Measurements from ENCODE around the gene SYNCRIP.
"Not testable (repeated sequence)": the region's sequence is repeated elsewhere in the genome, so short reads cannot be mapped to it uniquely, and the experiment has no call there.

The SYNCRIP gene

GRCh38 chr6:85642774-85643536, at the start of gene SYNCRIP:
Gene SYNCRIP, minus strand, starts transcription at chr6:85642886. Its CDS starts 1,447 bp downstream, at chr6:85641439.
- DNase-seq, result peak; percentile 99

DNA sequence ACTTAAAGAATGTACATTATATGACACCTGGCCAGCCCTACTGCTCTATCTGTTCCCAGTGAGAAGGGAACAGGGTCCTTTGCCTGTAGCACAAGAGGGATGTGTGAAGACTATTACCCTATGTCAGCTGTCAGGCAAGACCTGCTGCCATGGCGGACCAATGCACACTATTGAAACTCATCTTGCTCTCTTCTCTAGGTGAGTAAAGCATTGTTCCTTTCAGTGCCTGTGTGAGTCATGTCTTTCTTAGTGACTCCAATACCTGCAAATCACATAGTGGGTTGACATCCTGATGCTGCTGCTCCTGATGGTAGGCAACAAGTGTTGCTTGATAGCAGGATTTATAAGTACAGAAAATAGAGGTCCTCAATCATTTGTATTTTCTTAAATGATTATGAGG, 48.8 kb upstream of the SYNCRIP start:
- no peak for DNase-seq

- DNase-seq, result no peak
Measured at GRCh38 chr6:85690071-85690470, 47.4 kb upstream of the SYNCRIP start.

DNA sequence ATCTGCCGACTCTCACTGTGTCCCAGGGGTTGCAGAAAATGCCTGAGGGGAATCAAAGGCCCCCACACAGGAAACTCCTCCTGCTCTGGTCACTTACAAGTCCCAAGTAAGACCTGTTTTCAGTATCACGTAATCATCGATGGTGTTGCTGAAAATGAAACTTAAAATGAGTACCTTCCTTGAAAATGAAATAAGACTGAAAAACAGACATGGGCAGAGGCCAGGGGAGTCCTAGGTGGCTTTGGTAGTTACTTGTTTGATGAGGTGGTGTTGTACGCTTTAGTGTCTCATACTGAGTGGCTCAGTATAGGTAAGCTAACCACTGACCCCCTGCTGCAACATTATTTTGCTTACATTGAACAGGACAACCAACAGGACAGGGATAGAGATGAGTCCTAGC, 43.0 kb upstream of the SYNCRIP start:
- DNase-seq, result no peak

DNA sequence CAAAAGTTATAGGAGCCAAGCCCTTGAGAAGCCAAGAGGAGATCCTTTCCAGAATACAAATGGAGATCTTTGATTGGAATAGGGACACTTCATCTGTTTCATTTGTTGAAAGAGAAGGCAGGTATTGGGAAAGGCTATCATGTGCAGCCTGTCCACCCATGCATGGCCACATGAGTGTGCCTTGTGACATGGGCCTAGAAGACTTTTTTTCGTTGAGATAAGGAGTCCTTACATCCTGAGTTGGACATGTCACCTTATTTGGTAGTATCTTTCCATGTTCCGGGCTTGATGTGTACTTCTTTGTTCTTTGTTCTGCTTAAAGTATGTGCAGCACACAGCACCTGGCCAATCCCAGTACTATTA, 42.1 kb upstream of the SYNCRIP start:
- no peak for DNase-seq

DNA sequence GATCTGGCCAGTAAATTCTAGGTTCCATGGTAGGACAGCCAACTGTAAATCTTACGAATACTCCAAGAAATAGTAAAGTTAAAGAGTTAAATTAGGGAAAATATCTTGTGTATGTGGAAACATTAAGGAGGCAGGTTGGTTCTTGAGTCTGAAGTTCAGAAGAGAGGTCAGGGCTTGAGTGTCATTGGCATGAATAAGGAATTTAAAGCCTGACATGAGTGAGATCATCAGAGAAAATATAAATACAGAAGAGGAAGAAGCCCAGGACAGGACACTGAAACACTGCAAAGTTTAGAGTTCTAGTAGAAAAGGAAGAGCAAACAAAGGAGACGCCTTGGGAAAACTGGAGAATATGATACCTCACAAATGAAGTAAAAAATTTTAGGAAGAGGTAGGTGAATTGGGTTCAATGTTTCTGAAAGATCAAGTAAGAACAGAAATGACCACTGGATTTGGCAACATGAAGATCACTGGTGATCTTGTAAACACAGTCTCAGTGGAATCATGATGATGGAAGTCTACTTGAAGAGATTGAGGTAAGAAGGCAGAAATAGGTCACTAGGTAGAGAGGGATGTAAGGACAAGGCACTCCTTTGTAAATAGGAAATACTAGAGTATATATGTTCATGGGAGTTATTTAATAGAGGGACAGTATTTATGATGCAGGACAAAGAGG, 41.6 kb upstream of the SYNCRIP start:
- no peak for DNase-seq

- not testable (repeated sequence) for DNase-seq
Measured at GRCh38 chr6:85681899-85682298, 39.2 kb upstream of the SYNCRIP start.

GRCh38 chr6:85680388-85680787, 37.7 kb upstream of the SYNCRIP start:
- DNase-seq, result no peak

DNA sequence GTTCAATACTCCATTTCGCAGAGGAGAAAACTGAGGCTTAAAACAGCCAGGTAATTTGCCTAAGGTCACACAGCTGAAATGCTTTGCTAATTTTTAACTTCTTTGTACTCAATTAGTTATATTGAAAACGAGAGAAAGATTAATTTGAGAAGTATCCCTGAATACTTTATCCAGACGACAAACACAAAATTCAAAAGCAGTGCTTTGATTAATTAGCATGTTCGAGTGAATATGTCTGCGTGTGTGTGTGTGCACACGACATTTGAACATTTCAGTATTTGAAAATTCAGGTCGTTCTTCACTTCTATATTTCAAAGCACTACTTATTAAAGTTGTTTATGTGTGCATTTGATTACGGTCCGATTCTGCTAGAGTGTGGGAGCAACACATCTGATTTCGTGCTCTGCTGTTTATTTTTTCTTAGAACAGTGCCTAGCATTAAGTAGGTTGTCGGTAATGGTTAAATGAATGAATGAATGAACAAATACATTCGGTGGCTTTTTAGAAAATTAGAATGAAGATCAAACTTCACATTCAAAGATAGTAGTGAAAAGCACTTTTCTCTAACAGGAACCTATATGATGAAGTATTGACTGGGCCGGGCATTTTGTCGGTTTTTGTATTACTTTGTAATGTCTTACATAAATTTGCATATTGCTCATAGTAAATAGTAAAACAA, 36.9 kb upstream of the SYNCRIP start:
- no peak for DNase-seq

- DNase-seq, result peak; percentile 98
Measured at GRCh38 chr6:85678602-85679444, 36.1 kb upstream of the SYNCRIP start.

DNA sequence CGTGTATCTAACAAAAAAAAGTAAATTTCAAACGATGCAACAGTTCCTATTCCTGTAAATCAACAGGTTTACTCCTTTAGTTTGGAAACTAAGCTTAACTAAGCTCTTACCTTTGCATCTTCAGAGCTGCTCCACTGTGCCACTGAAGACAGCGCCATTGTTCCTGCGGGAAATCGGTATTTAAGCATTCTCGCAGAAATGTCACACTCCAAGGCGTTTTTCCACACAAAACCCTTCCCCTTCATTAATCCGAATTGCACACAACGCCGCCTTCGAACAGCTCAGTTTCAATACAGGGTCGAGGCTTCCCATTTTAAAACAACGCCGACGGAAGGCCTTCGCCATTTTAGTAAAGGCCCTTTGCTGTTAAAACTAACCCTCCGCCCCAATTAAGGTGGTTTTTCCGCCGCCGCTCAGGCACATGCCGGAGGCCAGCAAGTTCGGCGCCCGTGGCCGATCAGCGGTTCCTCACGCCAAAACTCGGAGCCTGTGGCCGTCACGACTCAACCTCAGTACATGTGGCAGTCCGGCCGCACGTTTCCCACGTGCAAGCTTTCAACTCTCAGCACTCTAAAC, 35.4 kb upstream of the SYNCRIP start:
- no peak for DNase-seq

- no peak for DNase-seq
Measured at GRCh38 chr6:85677234-85677956, 34.7 kb upstream of the SYNCRIP start.

GRCh38 chr6:85676086-85676729, 33.5 kb upstream of the SYNCRIP start:
- DNase-seq, result no peak

- DNase-seq, result no peak
Measured at GRCh38 chr6:85675030-85675819, 32.5 kb upstream of the SYNCRIP start.

- DNase-seq, result no peak
Measured at GRCh38 chr6:85674604-85675003, 31.9 kb upstream of the SYNCRIP start.

DNA sequence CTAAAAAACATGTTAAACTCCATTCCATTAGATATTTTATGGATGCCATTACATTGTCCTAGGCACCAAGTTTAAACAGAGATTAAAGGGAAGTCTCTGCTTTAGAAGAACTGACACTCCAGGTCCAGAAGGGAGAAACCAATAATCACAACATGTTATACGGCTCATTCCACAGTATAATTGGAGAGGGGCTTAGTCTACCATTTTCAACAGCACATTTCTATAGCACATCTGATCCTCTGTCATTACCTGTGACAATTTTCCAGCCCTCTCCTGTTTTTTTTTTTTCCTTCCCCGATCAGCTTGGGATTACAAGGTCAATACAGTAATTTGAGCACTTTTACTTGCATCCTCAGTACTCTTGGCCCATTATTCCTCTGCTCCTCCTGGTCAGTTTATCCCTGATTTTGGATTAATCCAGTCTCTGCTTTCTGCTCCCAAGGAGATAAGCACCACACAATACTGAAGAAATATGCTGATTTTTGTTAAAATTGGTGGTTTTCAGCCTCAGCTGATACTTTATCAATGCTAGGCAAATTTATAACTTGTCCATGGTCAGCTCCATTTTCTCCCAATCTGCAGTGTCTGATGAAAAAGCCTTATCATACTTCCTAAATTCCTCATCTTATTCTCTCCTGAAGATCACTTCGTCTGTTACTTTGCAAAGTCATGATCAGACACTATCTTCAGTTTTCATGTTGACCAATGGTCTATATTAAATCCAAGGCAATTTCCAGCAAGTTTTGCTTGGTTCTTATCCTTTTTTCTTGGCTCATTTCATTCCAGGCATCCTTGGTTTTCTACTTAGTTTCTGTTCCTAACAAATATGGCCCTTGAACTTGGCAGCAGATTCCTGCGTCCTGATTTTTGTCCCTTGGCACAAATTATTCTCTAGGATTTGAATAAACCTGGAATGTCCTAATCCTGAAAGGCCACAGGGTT, 30.8 kb upstream of the SYNCRIP start:
- DNase-seq, result no peak

DNA sequence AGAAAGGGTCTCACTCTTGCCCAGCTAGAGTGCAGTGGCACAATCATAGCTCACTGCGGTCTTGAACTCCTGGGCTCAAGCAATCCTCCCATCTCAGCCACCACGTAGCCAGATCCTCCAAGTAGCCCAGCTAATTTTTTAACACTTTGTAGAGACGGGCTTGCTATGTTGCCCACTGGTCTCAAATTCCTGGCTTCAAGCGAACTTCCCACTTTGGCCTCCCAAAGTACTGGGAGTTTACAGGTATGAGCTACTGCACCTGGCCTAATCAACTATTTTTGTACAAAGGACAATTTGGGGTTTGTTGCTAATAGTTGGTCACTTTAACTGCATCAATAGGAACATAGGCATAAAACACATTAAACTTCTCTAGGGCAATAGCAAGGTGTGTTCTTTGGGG, 29.9 kb upstream of the SYNCRIP start:
- DNase-seq, result no peak

- no peak for DNase-seq
Measured at GRCh38 chr6:85672050-85672449, 29.4 kb upstream of the SYNCRIP start.

DNA sequence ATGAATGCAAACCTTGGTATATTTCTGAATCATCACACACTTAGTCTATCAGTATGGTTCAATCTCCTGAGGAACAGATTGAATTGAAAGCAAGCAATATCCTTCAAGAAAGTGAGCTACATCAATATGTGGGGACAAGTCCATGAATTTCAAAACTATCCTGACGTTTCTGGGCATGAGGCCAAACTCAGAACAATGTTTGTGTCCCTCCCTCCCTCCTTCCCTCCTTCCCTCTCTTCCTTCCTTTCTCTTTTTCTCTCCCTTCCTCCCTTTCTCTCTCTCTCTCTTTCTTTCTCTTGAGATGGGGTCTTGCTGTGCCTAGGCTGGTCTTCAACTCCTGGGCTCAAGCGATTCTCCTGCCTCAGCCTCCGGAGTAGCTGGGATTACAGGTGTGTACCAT, 27.9 kb upstream of the SYNCRIP start:
- DNase-seq, result no peak

All from GDM1 (cell line).